HG03025 (cell line): ENCODE results near the gene CNPY2.

ENCODE experiments used
- ATAC-seq: cut with Tn5 transposase; IDR thresholded peaks from one replicate; pipeline ENCODE4 v1.9.1; 2021; ENCODE audit warnings: mild to moderate bottlenecking, moderate library complexity; ENCODE audit not compliant: unreplicated experiment, low FRiP score

Gene CNPY2

GRCh38 chr12:56261503-56262232 lies 54.1 kb downstream of the CNPY2 start:
- ATAC-seq, result no peak

GRCh38 chr12:56260921-56261320 lies 54.9 kb downstream of the CNPY2 start:
- no peak for ATAC-seq

GRCh38 chr12:56260380-56260779 lies 55.4 kb downstream of the CNPY2 start:
- no peak for ATAC-seq
